ENCODE results near the gene ZGPAT. TPM values are rescaled to one million over a fixed set of nuclear protein-coding genes. Genes with fewer than 3 reads are reported as not detected.

Gene ZGPAT
- total and polyA plus RNA-seq, 10 of the 15 experiments (the other 5 are each of a cell fraction or from before 2014, with no cell fraction given), result 0.58 to 52.9 (median 18.0) TPM

- peaks cover 5 to 19% of the 10 kb centered on the region in 2 experiments for H3K36me3 ChIP-seq (ENCODE audit: control insufficient read depth in 2 of 2, insufficient read depth in 2 of 2, low read length in 1 of 2)
- H3K27me3 ChIP-seq (replicated peaks in 1 of 2; ENCODE audit: control insufficient read depth in 2 of 2, insufficient read depth in 2 of 2, low read length in 1 of 2), result no peaks in the 10 kb centered on the region
- H3K79me2 ChIP-seq (ENCODE audit: control insufficient read depth, insufficient read depth, low read length), result peaks cover 40% of the 10 kb centered on the region
- ATAC-seq, result no peak
- BruUV-seq (replicated peaks), result TSS peak; percentile 65
- POLR2A ChIA-PET, result interaction anchor here (0.6 to 1.5 kb wide), 2 partner anchors 30 to 64 kb away, joined by 4 to 6 read pairs; partner anchors contain the start of gene LIME1
- no peak overlapping the region for H2AFZ ChIP-seq (ENCODE audit: control insufficient read depth, low read depth, low read length)
- H4K20me1 ChIP-seq (ENCODE audit: control insufficient read depth, insufficient read depth), result no peaks in the 10 kb centered on the region
- SMC1A ChIA-PET (ENCODE audit: uncharacterized antibody, unreplicated experiment), result interaction anchor here (0.8 to 1.0 kb wide), 3 partner anchors 30 to 168 kb away, joined by 3 to 4 read pairs (median 3); partner anchors contain the start of gene LIME1
- WGBS (ENCODE audit: insufficient coverage, insufficient replicate concordance, low lambda C conversion rate, missing lambda C conversion rate), result 73% methylated on average over 12 of the region's 12 CpGs
- H3K9ac ChIP-seq (ENCODE audit: control insufficient read depth, insufficient read depth, low read length), result peak overlapping the region; percentile 77
- intact Hi-C loops (cut with micrococcal nuclease; ENCODE audit: unreplicated experiment) (loop anchor here (2.0 kb wide), 4 partner anchors 31 to 251 kb away; partner anchors contain the start of genes LIME1, TPD52L2 and UCKL1), in situ Hi-C loops (cut with MboI) (loop anchor here (5.0 kb wide), 1 partner anchor 151 kb away; no protein-coding TSS in a partner anchor)
- no peak for DNase-seq (ENCODE audit: low read depth, low spot score)
- H3K9me3 ChIP-seq (replicated peaks; ENCODE audit: control insufficient read depth, insufficient read depth, low read length), result no peaks in the 10 kb centered on the region; the same call in 2 of the 3 replicates
- peak overlapping the region; percentile 87 for H3K4me2 ChIP-seq (ENCODE audit: control insufficient read depth, insufficient read depth)
- H3K4me3 ChIP-seq, result peak overlapping the region; percentile 89
- CTCF ChIA-PET, result interaction anchor here (0.6 to 3.3 kb wide), 11 partner anchors 31 to 268 kb away, joined by 3 to 28 read pairs (median 5); partner anchors contain the start of genes LIME1 and TPD52L2
- RAD21 ChIA-PET (ENCODE audit: unreplicated experiment), result interaction anchor here (1.2 to 2.1 kb wide), 2 partner anchors 30 to 153 kb away, joined by 3 to 6 read pairs; partner anchors contain the start of gene LIME1
- H3K27ac ChIP-seq (ENCODE audit: control insufficient read depth, insufficient read depth), result peak overlapping the region; percentile 74; the same call in 1 of the 2 replicates
- FAIRE-seq, result no peak
- peaks cover 12% of the 10 kb centered on the region for H3K4me1 ChIP-seq (ENCODE audit: control insufficient read depth, insufficient read depth, low read length)
- TF ChIP-seq SMC3 (IDR thresholded peaks at IDR 0.05; ENCODE audit: borderline replicate concordance, low read length) (no peak), ETV6 (conservative IDR thresholded peaks at IDR 0.05 in 1 of 2, IDR thresholded peaks at IDR 0.05 in 1 of 2; ENCODE audit: borderline replicate concordance in 1 of 2, low read depth in 1 of 2) (no peak), ZNF217 (IDR thresholded peaks at IDR 0.05) (no peak), ZNF592 (IDR thresholded peaks at IDR 0.05) (no peak), RBBP5 (conservative IDR thresholded peaks at IDR 0.05) (no peak), IKZF1 (conservative IDR thresholded peaks at IDR 0.05) (no peak), POLR2A (IDR thresholded peaks at IDR 0.05; ENCODE audit: low read depth, low read length) (no peak), KLF5 (IDR thresholded peaks at IDR 0.05; ENCODE audit: partially characterized antibody) (no peak), MEF2A (IDR thresholded peaks at IDR 0.05; ENCODE audit: insufficient read depth, low read depth, low read length) (no peak), SREBF2 (IDR thresholded peaks at IDR 0.05; ENCODE audit: low read length) (no peak), ATF7 (IDR thresholded peaks at IDR 0.05; ENCODE audit: low read depth) (no peak), GATAD2B (conservative IDR thresholded peaks at IDR 0.05; ENCODE audit: low read depth) (no peak), SMAD5 (IDR thresholded peaks at IDR 0.05; ENCODE audit: low read depth) (no peak), HDGF (IDR thresholded peaks at IDR 0.05) (no peak), CUX1 (IDR thresholded peaks at IDR 0.05; ENCODE audit: insufficient replicate concordance, low read depth, low read length) (no peak)
These were observed 1.7 kb upstream of the ZGPAT start for GRCh38 chr20:63706027-63706695.

Data from GM12878 (cell line).